ENCODE results near the gene EPB41L1. TPM values are rescaled to one million over a fixed set of nuclear protein-coding genes. Genes with fewer than 3 reads are reported as not detected.

Gene EPB41L1
- total RNA-seq, 3 donors from 2014 or later (not counting 1 experiment from before 2014, with no cell fraction given) = 0.21 to 0.29 TPM; not detected in 1

DNA sequence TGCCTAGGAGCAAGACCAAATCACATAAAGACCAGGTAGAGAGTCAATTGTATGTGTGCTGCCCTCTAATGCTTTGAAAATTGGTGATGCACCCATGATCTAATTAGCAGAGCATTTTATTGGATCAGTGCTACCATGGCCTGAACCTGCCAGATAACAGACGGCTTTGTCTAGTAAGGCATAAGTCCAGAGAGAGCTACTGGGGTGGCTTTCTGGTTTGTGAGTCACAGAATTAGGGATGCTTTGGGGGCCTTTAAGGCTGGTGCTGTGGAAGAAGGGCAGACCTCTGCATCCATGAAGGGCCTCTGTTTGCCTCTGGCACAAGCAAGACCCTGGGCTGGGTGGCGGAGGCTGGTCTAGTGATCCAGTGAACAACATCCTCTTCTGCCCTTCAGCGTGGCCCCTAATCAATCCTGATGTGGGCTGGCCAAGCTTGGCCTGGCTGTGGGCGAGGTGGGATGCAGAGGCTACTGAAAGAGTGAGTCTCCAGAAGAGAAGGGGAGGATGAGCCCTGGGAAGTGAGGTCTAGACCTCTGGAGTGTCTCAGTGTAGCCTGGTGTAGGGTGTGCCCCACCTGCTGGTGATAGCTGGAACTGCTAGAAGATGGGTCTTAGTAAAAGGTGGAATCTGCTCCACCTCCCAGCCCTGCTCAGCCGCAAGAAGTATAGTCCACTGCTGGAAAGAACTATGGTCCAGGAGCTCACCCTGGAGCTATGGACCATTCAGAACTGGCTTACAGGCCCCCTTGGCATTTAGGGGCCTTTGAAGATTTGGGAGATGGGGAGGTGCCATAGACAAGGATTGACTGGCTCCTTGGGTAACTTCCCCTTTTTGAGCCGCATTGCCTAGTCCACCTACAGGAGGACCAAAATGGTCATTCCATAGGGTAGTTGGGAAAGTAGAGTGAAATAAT, 45.1 kb downstream of the EPB41L1 start:
- peak; percentile 92 for TF ChIP-seq CTCF (IDR thresholded peaks at IDR 0.05)
- DNase-seq (peak; percentile 65 to 83), ATAC-seq (peak; percentile 71 to 80 (median 76))
- H3K27ac ChIP-seq (ENCODE audit: low read length) = no peak overlapping the region
- no peaks in the 10 kb centered on the region for H3K27me3 ChIP-seq (ENCODE audit: control insufficient read depth, insufficient read depth, low read length)
- H3K9me3 ChIP-seq (ENCODE audit: control insufficient read depth, insufficient read depth, low read length) = no peaks in the 10 kb centered on the region
- Mint-ChIP-seq H3K9me3 (no peaks in the 10 kb centered on the region), H3K27ac (no peak overlapping the region), H3K36me3 (no peaks in the 10 kb centered on the region), H3K4me1 (peaks cover 5 to 11% of the 10 kb centered on the region in 2 donors), H3K4me3 (no peak overlapping the region), H3K27me3 (ENCODE audit: low read depth in 2 of 2) (peaks cover 14 to 25% of the 10 kb centered on the region in 2 donors)
- WGBS (ENCODE audit: insufficient coverage) = 53% methylated on average over 5 of the region's 6 CpGs
- H3K4me3 ChIP-seq (ENCODE audit: low read length) = no peak overlapping the region
- intact Hi-C loops (cut with micrococcal nuclease) = loop anchor here (1.0 kb wide), 1 partner anchor 207 kb away; no protein-coding TSS in a partner anchor
- H3K36me3 ChIP-seq (ENCODE audit: control insufficient read depth, insufficient read depth, low read length) = no peaks in the 10 kb centered on the region
- H3K4me1 ChIP-seq (ENCODE audit: control insufficient read depth, insufficient read depth, low read length) = peaks cover 6% of the 10 kb centered on the region

DNA sequence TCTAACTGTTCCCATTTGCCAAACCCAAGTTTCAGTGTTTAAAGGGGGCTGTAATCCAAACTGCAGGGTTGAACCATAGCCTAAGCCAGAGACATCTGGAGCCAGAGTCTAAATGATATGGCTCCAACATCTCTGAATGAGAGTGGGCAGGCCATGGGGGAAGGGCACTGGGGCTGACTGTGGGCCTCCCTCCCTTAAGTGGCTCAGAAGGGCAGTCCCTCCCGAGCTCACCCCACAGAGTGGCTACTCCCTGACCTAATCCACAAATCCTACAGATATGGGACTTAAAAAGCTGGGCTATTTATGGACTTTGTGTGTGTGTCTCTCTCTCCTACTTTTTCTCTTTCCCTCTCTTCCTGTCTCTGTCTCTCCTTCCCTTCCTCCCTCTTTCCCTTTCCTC, 45.9 kb downstream of the EPB41L1 start:
- Histone ChIP-seq H3K9me3 (ENCODE audit: control insufficient read depth, insufficient read depth, low read length) (no peaks in the 10 kb centered on the region), H3K27ac (ENCODE audit: low read length) (no peak overlapping the region), H3K36me3 (ENCODE audit: control insufficient read depth, insufficient read depth, low read length) (no peaks in the 10 kb centered on the region), H3K4me3 (ENCODE audit: low read length) (no peak overlapping the region), H3K4me1 (ENCODE audit: control insufficient read depth, insufficient read depth, low read length) (peaks cover 6% of the 10 kb centered on the region), H3K27me3 (ENCODE audit: control insufficient read depth, insufficient read depth, low read length) (no peaks in the 10 kb centered on the region)
- Mint-ChIP-seq H3K4me3 (no peak overlapping the region), H3K27ac (no peak overlapping the region), H3K36me3 (no peaks in the 10 kb centered on the region), H3K27me3 (ENCODE audit: low read depth in 2 of 2) (peaks cover 12 to 18% of the 10 kb centered on the region in 2 donors), H3K9me3 (no peaks in the 10 kb centered on the region), H3K4me1 (peaks cover 5 to 11% of the 10 kb centered on the region in 2 donors)
- no peak for TF ChIP-seq CTCF (IDR thresholded peaks at IDR 0.05)
- DNase-seq (no peak), ATAC-seq (no peak)
- WGBS (ENCODE audit: insufficient coverage) = 20% methylated on average over 1 of the region's 1 CpG
- intact Hi-C loops (cut with micrococcal nuclease) = no loop called here

GRCh38 chr20:36201198-36201597, 46.7 kb downstream of the EPB41L1 start:
- Mint-ChIP-seq H3K4me3 (no peak overlapping the region), H3K27ac (no peak overlapping the region), H3K36me3 (no peaks in the 10 kb centered on the region), H3K4me1 (peaks cover 5 to 11% of the 10 kb centered on the region in 2 donors), H3K9me3 (no peaks in the 10 kb centered on the region), H3K27me3 (ENCODE audit: low read depth in 2 of 2) (peaks cover 8 to 11% of the 10 kb centered on the region in 2 donors)
- no peak for ATAC-seq
- Histone ChIP-seq H3K9me3 (ENCODE audit: control insufficient read depth, insufficient read depth, low read length) (no peaks in the 10 kb centered on the region), H3K36me3 (ENCODE audit: control insufficient read depth, insufficient read depth, low read length) (no peaks in the 10 kb centered on the region), H3K27ac (ENCODE audit: low read length) (no peak overlapping the region), H3K27me3 (ENCODE audit: control insufficient read depth, insufficient read depth, low read length) (no peaks in the 10 kb centered on the region), H3K4me1 (ENCODE audit: control insufficient read depth, insufficient read depth, low read length) (peaks cover 6% of the 10 kb centered on the region), H3K4me3 (ENCODE audit: low read length) (no peak overlapping the region)
- 80% methylated on average over 4 of the region's 4 CpGs for WGBS (ENCODE audit: insufficient coverage)
- TF ChIP-seq CTCF (IDR thresholded peaks at IDR 0.05) = no peak
- intact Hi-C loops (cut with micrococcal nuclease) = no loop called here
- DNase-seq = no peak

Measured in natural killer cell (primary cell).